ENCODE measurements around the gene NHLRC4. TPM values are rescaled to one million over a fixed set of nuclear protein-coding genes. Genes with fewer than 3 reads are reported as not detected.

The NHLRC4 gene
- total and polyA plus RNA-seq, 2 of the 4 experiments (the other 2 are of a cell fraction) = 0.72 to 0.84 TPM

DNA sequence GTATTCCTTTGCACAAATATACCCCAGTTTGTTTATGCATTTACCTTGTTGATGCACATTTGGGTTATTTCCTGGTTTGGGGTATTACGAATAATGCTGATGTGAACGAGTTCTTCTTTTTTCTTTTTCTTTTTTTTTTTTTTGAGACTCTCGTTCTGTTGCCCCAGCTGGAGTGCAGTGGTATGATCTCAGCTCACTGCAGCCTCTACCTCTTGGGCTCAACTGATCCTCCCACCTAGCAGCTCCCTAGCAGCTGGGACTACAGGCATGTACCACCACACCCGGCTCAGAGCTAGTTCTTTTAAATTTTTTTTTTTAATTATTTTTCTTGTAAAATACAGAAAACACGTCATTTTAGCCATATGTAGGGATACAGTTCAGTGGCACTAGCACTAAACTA, 37.1 kb downstream of the NHLRC4 start:
- Histone ChIP-seq H3K36me3 (ENCODE audit: control insufficient read depth, insufficient read depth, low read length) (peaks cover 3% of the 10 kb centered on the region; the same call in 1 of the 2 replicates), H3K4me2 (ENCODE audit: low read depth, low read length) (no peak overlapping the region), H3K23ac (ENCODE audit: low read depth, low read length) (no peak overlapping the region), H3K14ac (replicated peaks; ENCODE audit: low read depth, low read length) (no peak overlapping the region), H2AK5ac (ENCODE audit: low read depth, low read length) (no peak overlapping the region), H3K9me1 (ENCODE audit: insufficient read depth, low read length) (peaks cover 3% of the 10 kb centered on the region; the same call in 1 of the 2 replicates), H2BK15ac (ENCODE audit: low read depth, low read length) (no peak overlapping the region), H2AK9ac (replicated peaks; ENCODE audit: low read depth, low read length, poor library complexity) (no peak overlapping the region), H3K4me3 (ENCODE audit: insufficient read depth, low read depth, low read length) (no peak overlapping the region), H2BK5ac (ENCODE audit: low read depth, low read length, poor library complexity, severe bottlenecking) (no peak overlapping the region), H3K9me3 (ENCODE audit: control insufficient read depth, insufficient read depth, low read length) (no peaks in the 10 kb centered on the region; the same call in 1 of the 2 replicates), H3K27ac (ENCODE audit: insufficient read depth, low read length) (no peak overlapping the region), H2BK20ac (ENCODE audit: low read depth, low read length) (no peak overlapping the region), H3K56ac (ENCODE audit: extremely low read depth, insufficient read depth, low read length) (no peak overlapping the region), H4K91ac (ENCODE audit: insufficient read depth, low read depth, low read length) (no peak overlapping the region), H3K4ac (ENCODE audit: low read depth, low read length) (no peak overlapping the region), H4K20me1 (ENCODE audit: insufficient read depth, low read length) (peaks cover 11% of the 10 kb centered on the region), H3K9ac (ENCODE audit: low read depth, low read length) (no peak overlapping the region), H4K8ac (ENCODE audit: low read depth in 2 of 2, low read length in 2 of 2) (no peak overlapping the region), H2AFZ (replicated peaks; ENCODE audit: low read length, poor library complexity) (no peak overlapping the region), H3K27me3 (ENCODE audit: control insufficient read depth, insufficient read depth, low read length) (no peaks in the 10 kb centered on the region), H3K79me1 (ENCODE audit: low read depth in 1 of 2, low read length in 2 of 2) (peaks cover 17 to 64% of the 10 kb centered on the region in 2 experiments), H3K18ac (ENCODE audit: low read depth, low read length) (no peak overlapping the region), H2BK120ac (ENCODE audit: low read depth, low read length) (no peak overlapping the region), H3K4me1 (ENCODE audit: control insufficient read depth, insufficient read depth, low read length) (no peaks in the 10 kb centered on the region), H4K5ac (ENCODE audit: low read depth, low read length) (no peak overlapping the region)
- POLR2A ChIA-PET (ENCODE audit: unreplicated experiment) = no interaction called here
- TF ChIP-seq NFE2L2 (IDR thresholded peaks at IDR 0.05; ENCODE audit: low read depth, low read length) = no peak
- in situ Hi-C loops (cut with MboI; ENCODE audit: low sequenced_read_pairs) = no loop called here
- no TSS peak for BruUV-seq (replicated peaks)
- 87% methylated on average over 3 of the region's 5 CpGs; no CpG with 5 or more reads in 1 of the 2 experiments for WGBS, 2 experiments (ENCODE audit: extremely low coverage in 2 of 2, insufficient read length in 1 of 2)
- ATAC-seq (ENCODE audit: low read depth) = no peak
- intact Hi-C loops (cut with micrococcal nuclease) = no loop called here
- no peak for DNase-seq
- CTCF ChIA-PET = no interaction called here
- dilution Hi-C loops (cut with HindIII; ENCODE audit: low sequenced_read_pairs, unreplicated experiment) = no loop called here
